ENCODE results near the gene WDR5.

- no peak for TF ChIP-seq CTCF (IDR thresholded peaks at IDR 0.05 in 8 of 11, conservative IDR thresholded peaks at IDR 0.05 in 3 of 11)
- TF ChIP-seq POLR2A (IDR thresholded peaks at IDR 0.05), result no peak
These were observed 2.4 kb downstream of the WDR5 start for GRCh38 chr9:134138292-134138691.

Data from spleen (tissue), 7 donors.